Activated CD4-positive, alpha-beta T cell treated with anti-CD3 and anti-CD28 coated beads for 4 hours (primary cell): ENCODE data around the gene GUK1.

Experiments
- DNase-seq, 2 donors: peaks; one replicate each; pipeline ENCODE4 v3.0.0-alpha.2; 2020

The GUK1 gene

GRCh38 chr1:228136901-228137300 lies 3.2 kb upstream of the GUK1 start:
- DNase-seq = no peak

GRCh38 chr1:228139406-228139930 lies 611 bp upstream of the GUK1 start:
- DNase-seq = no peak

GRCh38 chr1:228140724-228141225 lies 696 bp downstream of the GUK1 start:
- no peak for DNase-seq

GRCh38 chr1:228141226-228142044 lies 1.4 kb downstream of the GUK1 start:
- DNase-seq = peak in 1 of 2 donors; percentile 27

- no peak for DNase-seq
Measured at GRCh38 chr1:228142155-228142691, 2.1 kb downstream of the GUK1 start.

GRCh38 chr1:228142701-228143136 lies 2.6 kb downstream of the GUK1 start:
- DNase-seq = no peak

- DNase-seq = no peak
Measured at GRCh38 chr1:228143480-228144192, 3.6 kb downstream of the GUK1 start.

GRCh38 chr1:228144193-228144992 lies 4.3 kb downstream of the GUK1 start:
- no peak for DNase-seq

- no peak for DNase-seq
Measured at GRCh38 chr1:228144993-228145343, 4.9 kb downstream of the GUK1 start.

- DNase-seq = no peak
Measured at GRCh38 chr1:228145463-228146416, 5.7 kb downstream of the GUK1 start.

- no peak for DNase-seq
Measured at GRCh38 chr1:228146417-228147150, 6.5 kb downstream of the GUK1 start.

- DNase-seq = no peak
Measured at GRCh38 chr1:228147151-228147693, 7.1 kb downstream of the GUK1 start.

GRCh38 chr1:228147768-228148167 lies 7.7 kb downstream of the GUK1 start:
- DNase-seq = no peak

- no peak for DNase-seq
Measured at GRCh38 chr1:228148196-228148861, 8.2 kb downstream of the GUK1 start.

- no peak for DNase-seq
Measured at GRCh38 chr1:228148935-228149405, 8.9 kb downstream of the GUK1 start.

GRCh38 chr1:228149406-228150119 lies 9.5 kb downstream of the GUK1 start, which contains the start of gene GJC2:
TSS of gene GJC2 (plus strand) at chr1:228149930. CDS start at chr1:228157759, 7,829 bp downstream.
- DNase-seq = no peak

- DNase-seq = no peak
Measured at GRCh38 chr1:228150120-228150460, 10.0 kb downstream of the GUK1 start.

GRCh38 chr1:228150461-228151179 lies 10.5 kb downstream of the GUK1 start:
- DNase-seq = no peak
